Lower leg skin (tissue), 3 donors: ENCODE measurements around the gene PPM1A.

ENCODE experiments used
- CTCF ChIP-seq, 3 donors: fragments of 450-650 bp; IDR thresholded peaks; one replicate each; pipeline ENCODE4 v1.5.1; 2016; ENCODE audit warnings: antibody characterized with exemption in 3 of 3, mild to moderate bottlenecking in 3 of 3, moderate library complexity in 2 of 3
- POLR2A ChIP-seq, 2 donors: fragments of 450-650 bp; IDR thresholded peaks; one replicate each; pipeline ENCODE4 v1.6.1; 2016 to 2017; ENCODE audit warnings: antibody characterized with exemption in 2 of 2, mild to moderate bottlenecking in 1 of 2, moderate library complexity in 1 of 2

- TF ChIP-seq CTCF (IDR thresholded peaks at IDR 0.05): no peak
- TF ChIP-seq POLR2A (IDR thresholded peaks at IDR 0.05): no peak
These were observed 62.4 kb downstream of the PPM1A start for GRCh38 chr14:60311417-60311816.
